Measurements from ENCODE around the gene ZMYND8.

DNA sequence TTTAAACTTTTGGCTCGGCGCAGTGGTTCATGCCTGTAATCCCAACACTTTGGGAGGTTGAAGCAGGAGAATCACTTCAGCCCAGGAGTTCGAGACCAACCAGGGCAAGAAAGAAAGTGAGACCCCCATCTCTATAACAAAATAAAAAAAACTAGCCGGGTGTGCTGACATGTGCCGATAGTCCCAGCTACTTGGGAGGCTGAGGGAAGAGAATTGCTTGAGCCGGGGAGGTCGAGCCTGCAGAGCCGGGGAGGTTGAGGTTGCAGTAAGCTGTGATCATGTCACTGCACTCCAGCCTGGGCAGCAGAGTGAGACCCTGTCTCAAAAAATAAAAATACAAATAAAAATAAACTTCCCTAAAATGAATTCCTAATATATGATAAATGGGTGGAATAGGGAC, 50.4 kb downstream of the ZMYND8 start:
- TF ChIP-seq, protein P1, sequence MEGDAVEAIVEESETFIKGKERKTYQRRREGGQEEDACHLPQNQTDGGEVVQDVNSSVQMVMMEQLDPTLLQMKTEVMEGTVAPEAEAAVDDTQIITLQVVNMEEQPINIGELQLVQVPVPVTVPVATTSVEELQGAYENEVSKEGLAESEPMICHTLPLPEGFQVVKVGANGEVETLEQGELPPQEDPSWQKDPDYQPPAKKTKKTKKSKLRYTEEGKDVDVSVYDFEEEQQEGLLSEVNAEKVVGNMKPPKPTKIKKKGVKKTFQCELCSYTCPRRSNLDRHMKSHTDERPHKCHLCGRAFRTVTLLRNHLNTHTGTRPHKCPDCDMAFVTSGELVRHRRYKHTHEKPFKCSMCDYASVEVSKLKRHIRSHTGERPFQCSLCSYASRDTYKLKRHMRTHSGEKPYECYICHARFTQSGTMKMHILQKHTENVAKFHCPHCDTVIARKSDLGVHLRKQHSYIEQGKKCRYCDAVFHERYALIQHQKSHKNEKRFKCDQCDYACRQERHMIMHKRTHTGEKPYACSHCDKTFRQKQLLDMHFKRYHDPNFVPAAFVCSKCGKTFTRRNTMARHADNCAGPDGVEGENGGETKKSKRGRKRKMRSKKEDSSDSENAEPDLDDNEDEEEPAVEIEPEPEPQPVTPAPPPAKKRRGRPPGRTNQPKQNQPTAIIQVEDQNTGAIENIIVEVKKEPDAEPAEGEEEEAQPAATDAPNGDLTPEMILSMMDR (IDR thresholded peaks at IDR 0.05) = no peak
- TF ChIP-seq POLR2A (IDR thresholded peaks at IDR 0.05) = no peak
